Activated CD8-positive, alpha-beta memory T cell treated with anti-CD3 and anti-CD28 coated beads for 4 hours (primary cell): Measurements from ENCODE around the gene ARHGEF2.

Experiments
- DNase-seq, 2 donors: peaks; one replicate each; pipeline ENCODE4 v3.0.0-alpha.2; 2020; ENCODE audit warnings: low read depth in 2 of 2

The ARHGEF2 gene

DNA sequence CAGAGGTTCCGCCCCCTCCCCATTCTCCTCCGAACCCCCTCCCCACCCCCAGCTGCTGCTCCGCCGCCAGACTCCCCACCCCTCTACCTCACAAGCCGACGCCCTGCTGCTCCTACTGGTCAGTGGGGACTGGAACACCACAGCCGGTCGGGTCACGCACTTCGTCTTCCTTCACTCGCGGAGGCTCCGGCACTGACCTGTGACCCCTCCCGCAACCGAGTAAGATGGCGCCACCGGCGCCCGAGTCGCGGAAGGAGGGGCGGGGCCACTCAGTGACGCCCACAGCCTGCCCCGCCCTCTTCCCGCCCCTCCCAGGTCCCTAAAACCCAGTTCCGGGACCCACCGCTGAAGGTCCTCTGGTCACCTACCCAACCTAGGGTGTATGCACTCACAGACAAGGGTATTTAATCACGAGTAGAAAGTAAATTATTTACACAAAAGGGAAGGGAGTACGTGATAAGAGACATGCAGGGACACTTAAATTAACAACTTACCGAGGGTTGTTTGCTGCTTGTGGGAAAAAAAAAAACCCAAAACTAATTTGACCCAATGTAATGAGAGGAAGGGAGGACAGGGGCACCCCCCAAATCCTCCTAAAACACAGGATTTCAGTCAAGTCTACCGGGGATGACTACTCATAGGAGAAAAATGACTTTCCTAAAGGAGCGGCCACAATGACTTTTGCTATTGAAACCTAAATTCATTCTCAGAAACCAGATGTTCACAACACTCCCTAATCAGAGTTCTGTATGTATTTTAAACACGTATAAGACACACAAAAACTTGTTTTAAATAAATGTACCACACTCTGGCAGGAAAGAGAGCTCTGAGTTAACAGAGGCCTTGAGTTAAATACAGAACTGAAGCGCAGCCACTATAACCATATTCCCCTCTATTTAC is 66.9 kb downstream of the ARHGEF2 start, which contains the start of gene RIT1:
Gene RIT1 (minus strand): TSS at position 194 of the 900 bp plus-strand sequence. CDS start 588 bp downstream, outside the sequence.
- peak; percentile 66 to 72 for DNase-seq

DNA sequence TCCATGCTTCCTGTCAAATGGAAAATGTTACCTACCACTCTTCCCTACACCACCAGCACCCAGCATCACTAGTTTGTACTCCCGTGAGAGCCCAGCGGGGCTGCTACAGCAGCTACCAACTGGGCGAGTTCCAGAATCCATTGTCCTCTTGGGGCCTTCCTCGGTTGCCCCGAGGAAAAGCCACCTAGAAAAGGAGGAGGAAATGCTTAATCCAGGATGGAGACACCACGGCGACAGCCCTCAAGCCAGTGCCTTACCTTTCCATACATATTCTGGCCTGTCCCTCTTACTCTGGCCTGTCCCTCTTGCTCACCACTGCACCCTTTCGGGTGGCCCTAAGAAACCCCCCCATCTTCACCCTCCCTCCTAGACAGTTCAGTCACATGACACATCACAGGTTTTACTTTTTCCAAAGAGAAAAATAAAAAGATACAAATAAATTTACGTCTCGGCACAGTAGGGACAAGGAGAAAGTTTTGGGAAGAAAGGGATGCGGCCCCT is 67.7 kb downstream of the ARHGEF2 start:
- DNase-seq: no peak

DNA sequence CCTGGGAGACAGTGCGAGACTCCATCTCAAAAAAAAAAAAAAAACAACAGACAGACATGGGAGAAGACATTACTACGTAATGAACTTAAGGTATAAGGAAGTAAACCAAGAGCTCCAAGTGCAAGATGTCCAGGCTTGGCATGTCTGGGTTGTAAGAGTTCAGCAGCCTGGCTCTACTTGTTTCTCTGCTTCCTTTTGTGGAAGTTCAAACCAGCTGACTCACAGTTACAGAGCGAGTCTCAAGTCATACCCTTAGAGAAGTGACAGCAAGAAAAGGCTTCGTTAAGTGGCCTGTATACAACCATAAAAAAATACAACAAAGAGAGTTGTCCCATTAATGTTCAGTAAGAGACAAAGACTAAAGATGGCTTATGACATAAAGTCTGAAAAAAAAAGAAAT is 68.5 kb downstream of the ARHGEF2 start:
- no peak for DNase-seq

DNA sequence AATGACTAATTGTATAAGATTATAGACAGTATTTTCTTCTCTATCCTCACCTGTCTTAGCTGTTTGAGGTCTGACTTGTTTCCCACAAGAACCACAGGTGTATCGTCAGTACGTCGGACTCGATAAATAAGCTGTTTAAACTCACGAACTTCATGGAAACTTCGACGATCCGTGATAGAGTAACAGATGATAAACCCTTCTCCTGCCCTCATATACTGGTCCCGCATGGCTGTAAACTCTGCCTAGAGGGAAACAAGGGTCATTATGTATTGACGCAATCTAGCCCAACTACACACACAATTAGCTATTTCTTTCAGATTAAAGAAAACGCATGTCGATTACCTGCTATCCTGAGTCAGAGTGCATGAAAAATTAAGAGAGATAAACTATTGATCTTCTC is 74.1 kb downstream of the ARHGEF2 start:
- DNase-seq: no peak

DNA sequence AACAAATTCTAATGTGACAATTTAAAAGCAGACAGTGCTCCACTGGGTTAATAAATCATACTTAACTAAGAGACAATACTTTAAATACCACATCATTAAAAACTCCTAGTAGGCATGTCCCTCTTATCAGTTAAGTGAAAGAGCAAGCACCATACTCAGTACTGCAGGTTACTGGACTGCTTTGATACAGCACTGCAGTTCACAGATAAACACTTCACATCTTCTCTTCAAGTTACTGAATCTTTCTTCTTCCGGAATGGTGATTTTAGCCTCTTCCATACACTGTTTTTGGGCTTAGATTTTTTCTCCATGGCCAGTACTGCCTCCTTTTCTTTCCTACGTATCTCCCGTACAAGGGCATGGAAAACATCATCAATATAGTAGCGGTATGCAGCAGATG is 78.2 kb downstream of the ARHGEF2 start:
- DNase-seq: no peak

DNA sequence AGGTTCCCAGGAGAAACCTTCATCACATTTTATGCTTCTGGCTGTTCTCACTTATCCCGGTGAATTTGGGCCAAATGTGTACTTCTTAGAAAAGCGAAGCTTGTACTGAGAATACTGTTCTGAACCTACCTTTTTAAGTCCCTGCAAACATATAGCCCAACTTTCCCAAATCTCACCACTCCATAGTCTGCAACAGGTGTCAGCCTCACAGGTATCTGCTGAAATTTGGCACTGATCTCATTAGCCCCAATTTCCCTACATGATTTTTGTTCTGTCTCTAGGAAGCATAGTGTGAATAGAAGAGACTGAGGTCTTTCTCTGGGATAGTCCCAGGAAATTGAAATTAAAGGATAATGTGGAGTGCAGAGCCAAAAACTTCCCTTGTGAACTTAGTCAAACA is 78.7 kb downstream of the ARHGEF2 start:
- no peak for DNase-seq

DNA sequence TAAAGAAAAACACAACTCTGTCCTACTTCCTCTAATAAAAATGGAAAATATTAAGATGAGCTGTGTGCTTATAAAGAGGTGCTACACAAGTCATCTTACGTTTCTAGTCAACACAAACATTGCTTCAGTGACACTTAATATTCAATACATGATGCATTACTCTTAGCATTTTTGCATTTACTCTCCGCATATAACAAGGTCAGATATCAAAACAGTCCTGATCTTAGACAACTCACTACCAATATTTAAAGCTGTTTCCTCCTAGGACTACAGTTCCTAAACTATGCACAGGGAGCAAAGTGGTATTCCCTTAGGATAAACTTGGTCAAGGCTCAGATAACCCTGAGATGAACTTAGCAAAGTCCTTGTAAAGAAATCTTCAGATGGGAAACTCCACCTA is 79.5 kb downstream of the ARHGEF2 start:
- DNase-seq: no peak

DNA sequence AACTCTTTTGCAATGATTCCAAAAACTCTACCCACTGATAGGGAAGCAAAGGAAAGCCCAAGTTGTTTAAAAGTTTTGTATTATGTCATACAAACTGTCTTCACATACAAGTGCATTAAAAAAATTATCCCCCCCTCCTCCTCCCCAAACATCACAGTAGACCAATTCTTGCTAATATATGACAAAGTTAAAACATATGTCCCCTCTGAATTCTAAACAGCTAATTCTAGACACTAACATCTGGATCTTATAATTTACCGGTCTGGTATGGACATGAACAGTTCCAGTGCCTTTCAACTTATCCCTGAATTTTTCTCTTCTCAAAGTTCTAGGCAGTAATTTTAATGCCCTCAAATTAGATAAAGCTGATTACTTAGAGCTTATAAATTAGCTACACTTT is 80.6 kb downstream of the ARHGEF2 start:
- DNase-seq: no peak
